Pancreas (tissue), 10 donors: ENCODE data around the gene SMAD2. TPM values are rescaled to one million over a fixed set of nuclear protein-coding genes. Genes with fewer than 3 reads are reported as not detected.
A peak's percentile ranks its signal among the peaks of the same experiment; 100 is the strongest.

ENCODE experiments used
- ATAC-seq, 4 donors: fragments of 200-7000 bp; cut with Tn5 transposase; one replicate each; pipeline versions ENCODE4 v1.8.0 to v1.9.1; 2020; ENCODE audit warnings: mild to moderate bottlenecking in 4 of 4, moderate library complexity in 4 of 4
- DNase-seq, 6 donors: peaks; one replicate each; pipeline ENCODE4 v3.0.0-alpha.2; 2020
- FAIRE-seq: peaks from 2 replicates; lab custom pipeline; 2012; peaks lifted over from hg19 to GRCh38; lab: Jason Lieb, UNC
- H3K27ac ChIP-seq, 4 donors: fragments of 200-600 bp; sonication (generic); 1 replicate in 3 of 4; 2 replicates in 1 of 4; pipeline versions ENCODE4 v1.5.0 to v1.8.0; 2020
- H3K27me3 ChIP-seq, 4 donors: fragments of 200-600 bp; one replicate each; pipeline ENCODE4 v1.8.0; 2021
- H3K36me3 ChIP-seq, 3 donors: fragments of 200-600 bp; sonication (generic) in 1 of 3; one replicate each; pipeline versions ENCODE4 v1.5.0 to v1.8.0; 2020 to 2021
- H3K4me1 ChIP-seq, 3 donors: fragments of 200-600 bp; one replicate each; pipeline ENCODE4 v1.8.0; 2021
- H3K4me3 ChIP-seq, 4 donors: fragments of 200-600 bp; sonication (generic) in 2 of 4; one replicate each; pipeline versions ENCODE4 v1.5.0 to v1.8.0; 2020 to 2021
- H3K9me3 ChIP-seq, 4 donors: fragments of 200-600 bp; one replicate each; pipeline ENCODE4 v1.8.0; 2021
- WGBS, 2 donors: extraction: QIAGEN DNeasy Blood & Tissue Kit; methylation state at CpG; one replicate each; pipeline ENCODE4 v1.1.7; 2013; 5-methylcytosine and 5-hydroxymethylcytosine counted together
- intact Hi-C, 3 donors: fragments of 100-400 bp; cut with DNase I; formaldehyde crosslinking; loops; one replicate each; pipeline versions ENCODE4 v1.11.1 to v1.14.2; 2022
- polyA plus RNA-seq, 2 donors: library from polyadenylated mRNA; stranded (reverse); fragments of 200-250 nt; gene quantifications; one replicate each; pipeline ENCODE4 v1.2.3, GENCODE V29; 2013
- total RNA-seq, 6 donors: library from RNA; stranded (reverse); fragmentation: NEBNext Ultra II Directional in 4 of 6; extraction: Animal tissue kit (Norgen Biotek cat#: 25700) in 4 of 6; gene quantifications; one replicate each; pipeline versions ENCODE4 v1.2.1 to v1.2.4, GENCODE V29; 2021 to 2023
- TF ChIP-seq, protein P1 (sequence below), 4 donors: fragments of 200-600 bp; sonication (generic) in 3 of 4; IDR thresholded peaks; one replicate each; pipeline versions ENCODE4 v1.5.0 to v1.8.0; 2021; ENCODE audit warnings: antibody characterized with exemption in 4 of 4
- donor health status: healthy with polysubstance abuse.
- donor health status: DM: no; HTN: no; CAD: no; lungs with moderate emphysema.
- donor health status: DM: no; HTN: no; CAD: no.
- donor health status: control.
- donor health status: control.
- donor health status: Bipolar disorder and iron deficiency.
- donor health status: DM: yes; HTN: yes; CAD: no.
- donor health status: DM: no; HTN: no; CAD: no.
- donor health status: DM: no; HTN: no; CAD: no.
- donor health status: DM: yes; HTN: yes; CAD: no.

The SMAD2 gene
- total and polyA plus RNA-seq, 8 donors: 8.7 to 71.2 (median 46.9) TPM

DNA sequence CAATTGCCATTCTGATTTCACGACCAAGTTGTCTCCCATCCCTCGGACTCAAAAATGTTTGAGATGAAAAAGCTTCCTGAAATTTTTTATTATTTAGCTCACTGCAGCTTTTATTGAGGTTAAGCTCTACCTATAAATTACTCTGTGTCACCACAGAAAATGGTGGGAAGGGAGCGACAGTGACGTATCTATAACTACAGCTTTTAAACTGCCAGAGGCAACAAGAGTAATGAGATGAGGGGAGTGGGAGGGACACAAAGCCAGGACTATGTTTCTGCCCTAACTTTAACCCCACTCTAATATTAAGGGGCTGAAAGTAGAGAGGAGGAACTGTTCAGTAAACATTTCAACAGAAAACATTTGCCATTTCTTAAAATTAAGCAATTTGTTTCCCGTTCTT, 37.4 kb downstream of the SMAD2 start:
- DNase-seq (no peak), FAIRE-seq (no peak), ATAC-seq (no peak)
- Histone ChIP-seq H3K4me1 (peaks cover 0 to 3% (median 0%) of the 10 kb centered on the region in 3 donors), H3K27ac (no peak overlapping the region), H3K36me3 (peaks cover 0 to 12% (median 0%) of the 10 kb centered on the region in 3 donors), H3K4me3 (no peak overlapping the region), H3K27me3 (no peaks in the 10 kb centered on the region), H3K9me3 (no peaks in the 10 kb centered on the region)
- intact Hi-C loops: no loop called here
- WGBS, 2 donors: 90 to 92% methylated on average over 5 of the region's 5 CpGs
- TF ChIP-seq, protein P1, sequence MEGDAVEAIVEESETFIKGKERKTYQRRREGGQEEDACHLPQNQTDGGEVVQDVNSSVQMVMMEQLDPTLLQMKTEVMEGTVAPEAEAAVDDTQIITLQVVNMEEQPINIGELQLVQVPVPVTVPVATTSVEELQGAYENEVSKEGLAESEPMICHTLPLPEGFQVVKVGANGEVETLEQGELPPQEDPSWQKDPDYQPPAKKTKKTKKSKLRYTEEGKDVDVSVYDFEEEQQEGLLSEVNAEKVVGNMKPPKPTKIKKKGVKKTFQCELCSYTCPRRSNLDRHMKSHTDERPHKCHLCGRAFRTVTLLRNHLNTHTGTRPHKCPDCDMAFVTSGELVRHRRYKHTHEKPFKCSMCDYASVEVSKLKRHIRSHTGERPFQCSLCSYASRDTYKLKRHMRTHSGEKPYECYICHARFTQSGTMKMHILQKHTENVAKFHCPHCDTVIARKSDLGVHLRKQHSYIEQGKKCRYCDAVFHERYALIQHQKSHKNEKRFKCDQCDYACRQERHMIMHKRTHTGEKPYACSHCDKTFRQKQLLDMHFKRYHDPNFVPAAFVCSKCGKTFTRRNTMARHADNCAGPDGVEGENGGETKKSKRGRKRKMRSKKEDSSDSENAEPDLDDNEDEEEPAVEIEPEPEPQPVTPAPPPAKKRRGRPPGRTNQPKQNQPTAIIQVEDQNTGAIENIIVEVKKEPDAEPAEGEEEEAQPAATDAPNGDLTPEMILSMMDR (IDR thresholded peaks at IDR 0.05): no peak

GRCh38 chr18:47888156-47888555, 42.3 kb downstream of the SMAD2 start:
- Histone ChIP-seq H3K4me1 (no peaks in the 10 kb centered on the region), H3K4me3 (no peak overlapping the region), H3K27ac (no peak overlapping the region), H3K27me3 (no peaks in the 10 kb centered on the region), H3K9me3 (no peaks in the 10 kb centered on the region), H3K36me3 (peaks cover 0 to 6% (median 0%) of the 10 kb centered on the region in 3 donors)
- TF ChIP-seq, protein P1 (IDR thresholded peaks at IDR 0.05): no peak
- WGBS, 2 donors: 93% methylated on average over 3 of the region's 3 CpGs
- intact Hi-C loops: no loop called here
- no peak for FAIRE-seq
- no peak for DNase-seq
- no peak for ATAC-seq

- Histone ChIP-seq H3K9me3 (no peaks in the 10 kb centered on the region), H3K27me3 (no peaks in the 10 kb centered on the region), H3K27ac (no peak overlapping the region), H3K36me3 (peaks cover 0 to 6% (median 0%) of the 10 kb centered on the region in 3 donors), H3K4me3 (no peak overlapping the region), H3K4me1 (no peaks in the 10 kb centered on the region)
- 88 to 92% methylated on average over 4 of the region's 4 CpGs for WGBS, 2 donors
- TF ChIP-seq, protein P1 (IDR thresholded peaks at IDR 0.05): no peak
- FAIRE-seq: no peak
- intact Hi-C loops: no loop called here
- no peak for DNase-seq
- no peak for ATAC-seq
These were observed 43.2 kb downstream of the SMAD2 start for GRCh38 chr18:47887227-47887626.

- no peak overlapping the region for H3K27ac ChIP-seq
- no peak for DNase-seq
- H3K9me3 ChIP-seq: no peaks in the 10 kb centered on the region
- TF ChIP-seq, protein P1 (IDR thresholded peaks at IDR 0.05): no peak
- ATAC-seq: peak in 3 of 4 donors; percentile 23 to 55 (median 26)
- no peaks in the 10 kb centered on the region for H3K4me1 ChIP-seq
- 66 to 69% methylated on average over 3 of the region's 3 CpGs for WGBS, 2 donors
- H3K27me3 ChIP-seq: no peaks in the 10 kb centered on the region
- H3K36me3 ChIP-seq: peaks cover 0 to 6% (median 0%) of the 10 kb centered on the region in 3 donors
- FAIRE-seq: no peak
- no peak overlapping the region for H3K4me3 ChIP-seq
- intact Hi-C loops: no loop called here
These were observed 46.6 kb downstream of the SMAD2 start for GRCh38 chr18:47883771-47884413.

DNA sequence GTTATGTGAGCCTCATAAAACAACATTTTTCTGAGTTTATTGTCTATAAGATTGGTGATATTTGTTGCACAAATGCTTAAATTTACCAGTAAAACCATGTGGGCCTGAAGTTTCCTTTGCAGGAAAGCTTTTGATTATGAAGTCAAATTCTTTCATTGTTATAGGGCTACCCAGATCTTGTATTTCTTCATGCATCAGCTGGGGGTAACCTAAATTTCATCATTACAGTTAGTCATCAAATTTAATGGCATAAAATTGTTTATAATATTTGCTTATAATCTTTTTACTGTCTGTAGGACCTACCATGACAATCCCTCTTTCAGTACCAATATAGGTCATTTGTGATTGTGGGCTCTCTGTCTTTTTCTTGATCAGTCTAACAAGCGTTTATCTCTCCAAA, 47.8 kb downstream of the SMAD2 start:
- no peak overlapping the region for H3K27ac ChIP-seq
- DNase-seq (no peak), ATAC-seq (no peak), FAIRE-seq (no peak)
- H3K4me1 ChIP-seq: no peaks in the 10 kb centered on the region
- intact Hi-C loops: no loop called here
- H3K4me3 ChIP-seq: no peak overlapping the region
- 98 to 100% methylated on average over 1 of the region's 1 CpG for WGBS, 2 donors
- no peaks in the 10 kb centered on the region for H3K9me3 ChIP-seq
- H3K27me3 ChIP-seq: no peaks in the 10 kb centered on the region
- TF ChIP-seq, protein P1 (IDR thresholded peaks at IDR 0.05): no peak
- H3K36me3 ChIP-seq: no peaks in the 10 kb centered on the region
